OCI-LY7 (cell line): Measurements from ENCODE around the gene ARFGAP3. TPM values are rescaled to one million over a fixed set of nuclear protein-coding genes. Genes with fewer than 3 reads are reported as not detected.

ENCODE experiments used
- BruUV-seq: library from RNA; stranded (reverse); fragments of 400-500 nt; replicated peaks from 2 replicates; lab custom pipeline; 2021; lab: Mats Ljungman, UMichigan
- CTCF ChIA-PET: fragments of 300-600 bp; sonication (Branson Sonifier 250); formaldehyde crosslinking; loops from one replicate; lab custom pipeline; 2022; ENCODE audit warnings: antibody characterized with exemption; ENCODE audit not compliant: unreplicated experiment; lab: Charles Lee
- POLR2A ChIA-PET: fragments of 300-600 bp; sonication (Branson Sonifier 250); formaldehyde crosslinking; loops from one replicate; lab custom pipeline; 2022; ENCODE audit warnings: antibody characterized with exemption; lab: Charles Lee
- DNase-seq: peaks from one replicate; pipeline ENCODE4 v3.0.0-alpha.2; 2015; ENCODE audit warnings: low spot score
- H2AFZ ChIP-seq: fragments of 200-600 bp; sonication (generic), shearing (Covaris generic); 2 replicates; pipeline ENCODE4 v1.6.1; 2014; ENCODE audit warnings: mild to moderate bottlenecking, antibody characterized with exemption, low read length, moderate library complexity
- H3K27ac ChIP-seq: fragments of 200-600 bp; sonication (generic); 2 replicates; pipeline ENCODE4 v1.5.1; 2014; ENCODE audit warnings: mixed run types, low read depth, mild to moderate bottlenecking, moderate library complexity, low read length, inconsistent platforms; ENCODE audit not compliant: poor library complexity, severe bottlenecking
- H3K36me3 ChIP-seq: fragments of 200-600 bp; sonication (generic); 2 replicates; pipeline ENCODE4 v1.6.1; 2014; ENCODE audit warnings: mild to moderate bottlenecking, antibody characterized with exemption, low read length, moderate library complexity, mixed read lengths; ENCODE audit not compliant: insufficient read depth
- H3K4me1 ChIP-seq: fragments of 200-600 bp; sonication (generic); 2 replicates; pipeline ENCODE4 v1.5.1; 2014; ENCODE audit warnings: mild to moderate bottlenecking, low read length; ENCODE audit not compliant: insufficient read depth, poor library complexity, severe bottlenecking
- H3K4me2 ChIP-seq: fragments of 200-600 bp; sonication (generic); 2 replicates; pipeline ENCODE4 v1.6.1; 2014; ENCODE audit warnings: mild to moderate bottlenecking, low read length
- H3K4me3 ChIP-seq: fragments of 200-600 bp; sonication (generic); 2 replicates; pipeline ENCODE4 v1.5.1; 2014; ENCODE audit warnings: mild to moderate bottlenecking, low read depth, low read length; ENCODE audit not compliant: poor library complexity, severe bottlenecking
- H3K79me2 ChIP-seq: fragments of 200-600 bp; sonication (generic); 2 replicates; pipeline ENCODE4 v1.6.1; 2016; ENCODE audit warnings: low read depth, mild to moderate bottlenecking, low read length, moderate library complexity, mixed read lengths; ENCODE audit not compliant: insufficient read depth
- H3K9me2 ChIP-seq: fragments of 200-600 bp; sonication (generic); 2 replicates; pipeline ENCODE4 v1.6.1; 2016; ENCODE audit warnings: mild to moderate bottlenecking, low read length, mixed read lengths; ENCODE audit not compliant: insufficient read depth
- H3K9me3 ChIP-seq: fragments of 200-600 bp; sonication (generic); 2 replicates; pipeline ENCODE4 v1.6.1; 2014; ENCODE audit warnings: mild to moderate bottlenecking, mixed run types, low read length, mixed read lengths
- H4K20me1 ChIP-seq: fragments of 200-600 bp; sonication (generic); 2 replicates; pipeline ENCODE4 v1.6.1; 2014; ENCODE audit warnings: mild to moderate bottlenecking, antibody characterized with exemption, low read length, moderate library complexity, mixed read lengths; ENCODE audit not compliant: insufficient read depth
- EZH2phosphoT487 ChIP-seq: fragments of 200-600 bp; sonication (generic); IDR thresholded peaks from 2 replicates; pipeline ENCODE4 v1.6.1; 2018; ENCODE audit warnings: low read depth, borderline replicate concordance, mild to moderate bottlenecking, mixed run types, antibody characterized with exemption, low read length, moderate library complexity, mixed read lengths
- intact Hi-C: fragments of 100-400 bp; cut with micrococcal nuclease; formaldehyde crosslinking; loops from one replicate; pipeline ENCODE4 v1.10.0; 2022; ENCODE audit not compliant: unreplicated experiment
- total RNA-seq, 2 experiments: library from RNA; depleted of rRNA in 1 of 2; stranded (reverse); fragments of >200 nt in 1 of 2; shearing (Covaris generic) in 1 of 2; gene quantifications; 2 replicates each; pipeline ENCODE4 v1.2.3, GENCODE V29; 2014 to 2022
- TF ChIP-seq, protein P1 (sequence below): fragments of 200-600 bp; sonication (generic); conservative IDR thresholded peaks from 2 replicates; pipeline ENCODE4 v1.5.1; 2014; ENCODE audit warnings: mild to moderate bottlenecking, antibody characterized with exemption, low read length, moderate library complexity, mixed read lengths

Gene ARFGAP3
- total RNA-seq, 2 experiments from 2014 or later: 24.2 to 47.0 TPM

DNA sequence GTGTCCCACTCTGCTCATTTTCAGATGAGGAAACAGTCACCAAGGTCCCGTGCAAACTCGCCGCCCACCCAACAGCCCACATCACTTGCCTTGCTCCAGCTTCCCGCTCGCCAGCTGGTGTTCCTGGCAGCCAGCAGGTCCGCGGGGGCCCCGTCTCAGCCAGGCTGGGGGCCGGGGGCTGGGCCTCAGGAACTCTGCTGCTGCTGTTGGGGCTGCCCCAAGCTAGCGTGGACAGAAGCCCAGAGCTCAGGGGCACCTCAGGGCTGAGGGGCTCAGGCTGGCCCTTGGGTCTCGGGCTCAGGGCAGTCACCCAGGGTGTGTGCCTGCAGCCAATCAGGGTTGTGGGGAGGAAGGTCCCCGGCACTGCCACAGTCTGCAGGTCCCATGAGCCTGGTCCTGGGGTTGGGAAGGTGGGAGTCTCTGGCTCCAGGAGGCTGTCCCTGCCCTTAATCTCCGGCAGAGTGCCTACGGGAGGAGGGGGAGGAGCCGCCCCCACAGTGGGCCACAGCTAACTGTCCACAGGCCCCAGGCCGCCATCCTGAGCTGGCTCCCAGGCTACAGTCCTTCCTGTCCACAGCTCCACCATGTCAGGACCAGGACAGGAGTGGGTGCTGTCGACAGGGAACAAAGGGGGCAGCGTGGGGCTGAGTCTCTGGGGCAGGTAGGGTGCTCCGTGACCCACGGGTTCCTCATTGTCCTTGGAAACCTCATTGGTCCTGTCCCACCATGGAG is 65.2 kb downstream of the ARFGAP3 start:
- Histone ChIP-seq H3K36me3 (no peaks in the 10 kb centered on the region), H3K9me2 (no peaks in the 10 kb centered on the region), H2AFZ (no peak overlapping the region), H3K9me3 (no peaks in the 10 kb centered on the region), H3K79me2 (no peaks in the 10 kb centered on the region), H3K4me1 (peaks cover under 1% of the 10 kb centered on the region), H4K20me1 (no peaks in the 10 kb centered on the region), H3K4me3 (no peak overlapping the region), H3K27ac (no peak overlapping the region), H3K4me2 (no peak overlapping the region)
- ChIA-PET CTCF (interaction anchor here (0.5 kb wide), 1 partner anchor 33 kb away, joined by 3 read pairs; no protein-coding TSS in a partner anchor), POLR2A (interaction anchor here (0.6 to 0.7 kb wide), 2 partner anchors 26 to 106 kb away, joined by 3 to 4 read pairs; no protein-coding TSS in a partner anchor)
- no TSS peak for BruUV-seq
- no peak for DNase-seq
- intact Hi-C loops: no loop called here
- no peak for TF ChIP-seq EZH2phosphoT487
- TF ChIP-seq, protein P1, sequence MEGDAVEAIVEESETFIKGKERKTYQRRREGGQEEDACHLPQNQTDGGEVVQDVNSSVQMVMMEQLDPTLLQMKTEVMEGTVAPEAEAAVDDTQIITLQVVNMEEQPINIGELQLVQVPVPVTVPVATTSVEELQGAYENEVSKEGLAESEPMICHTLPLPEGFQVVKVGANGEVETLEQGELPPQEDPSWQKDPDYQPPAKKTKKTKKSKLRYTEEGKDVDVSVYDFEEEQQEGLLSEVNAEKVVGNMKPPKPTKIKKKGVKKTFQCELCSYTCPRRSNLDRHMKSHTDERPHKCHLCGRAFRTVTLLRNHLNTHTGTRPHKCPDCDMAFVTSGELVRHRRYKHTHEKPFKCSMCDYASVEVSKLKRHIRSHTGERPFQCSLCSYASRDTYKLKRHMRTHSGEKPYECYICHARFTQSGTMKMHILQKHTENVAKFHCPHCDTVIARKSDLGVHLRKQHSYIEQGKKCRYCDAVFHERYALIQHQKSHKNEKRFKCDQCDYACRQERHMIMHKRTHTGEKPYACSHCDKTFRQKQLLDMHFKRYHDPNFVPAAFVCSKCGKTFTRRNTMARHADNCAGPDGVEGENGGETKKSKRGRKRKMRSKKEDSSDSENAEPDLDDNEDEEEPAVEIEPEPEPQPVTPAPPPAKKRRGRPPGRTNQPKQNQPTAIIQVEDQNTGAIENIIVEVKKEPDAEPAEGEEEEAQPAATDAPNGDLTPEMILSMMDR: no peak

- DNase-seq: no peak
- Histone ChIP-seq H3K4me3 (no peak overlapping the region), H3K4me2 (no peak overlapping the region), H3K9me2 (no peaks in the 10 kb centered on the region), H3K36me3 (no peaks in the 10 kb centered on the region), H2AFZ (no peak overlapping the region), H3K27ac (no peak overlapping the region), H3K4me1 (peaks cover 10% of the 10 kb centered on the region), H4K20me1 (no peaks in the 10 kb centered on the region), H3K9me3 (no peaks in the 10 kb centered on the region), H3K79me2 (no peaks in the 10 kb centered on the region)
- ChIA-PET POLR2A (no interaction called here), CTCF (no interaction called here)
- intact Hi-C loops: no loop called here
- TF ChIP-seq EZH2phosphoT487: no peak
- TF ChIP-seq, protein P1: no peak
- no TSS peak for BruUV-seq
Measured at GRCh38 chr22:42788466-42788865, 68.6 kb downstream of the ARFGAP3 start.

DNA sequence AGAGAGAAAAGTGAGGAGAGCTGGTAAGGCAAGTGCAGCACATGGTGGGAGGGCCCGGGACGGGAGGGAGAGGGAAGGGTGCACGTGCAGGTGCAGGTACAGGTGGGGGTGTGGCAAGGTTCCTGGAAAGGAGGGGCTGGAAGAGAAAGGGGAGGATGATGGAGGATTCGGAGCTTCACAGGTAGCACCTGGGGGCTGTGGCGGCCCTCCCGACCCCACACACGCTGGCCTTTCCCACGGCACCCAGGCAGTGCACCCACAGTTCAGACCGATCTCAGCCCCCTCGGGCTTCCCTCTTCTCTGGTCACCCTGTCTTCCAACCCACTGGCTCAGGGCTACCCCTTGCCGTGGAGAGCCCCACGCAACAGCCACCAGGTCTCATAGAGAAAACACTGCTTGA is 69.1 kb downstream of the ARFGAP3 start:
- no peak for DNase-seq
- BruUV-seq: no TSS peak
- intact Hi-C loops: no loop called here
- Histone ChIP-seq H3K79me2 (no peaks in the 10 kb centered on the region), H4K20me1 (no peaks in the 10 kb centered on the region), H3K4me1 (peaks cover 10% of the 10 kb centered on the region), H3K27ac (no peak overlapping the region), H3K36me3 (no peaks in the 10 kb centered on the region), H3K4me3 (no peak overlapping the region), H3K9me3 (no peaks in the 10 kb centered on the region), H3K9me2 (no peaks in the 10 kb centered on the region), H3K4me2 (no peak overlapping the region), H2AFZ (no peak overlapping the region)
- ChIA-PET POLR2A (no interaction called here), CTCF (no interaction called here)
- TF ChIP-seq, protein P1: no peak
- no peak for TF ChIP-seq EZH2phosphoT487
